HepG2 (cell line): Measurements from ENCODE around the gene APBB3. TPM values are rescaled to one million over a fixed set of nuclear protein-coding genes. Genes with fewer than 3 reads are reported as not detected.

Source experiments
- ARNT2 ChIP-seq: sonication (generic); formaldehyde crosslinking; IDR thresholded peaks from 2 replicates; pipeline ENCODE4 v1.8.0; 2022; ENCODE audit warnings: mild to moderate bottlenecking, low read depth, missing genetic modification reagents, moderate library complexity
- CHD2 ChIP-seq: IDR thresholded peaks from 2 replicates; pipeline ENCODE4 v1.6.1; 2011; ENCODE audit warnings: low read depth, low read length, improper control_type of control experiment
- CSRNP1 ChIP-seq: sonication (generic); formaldehyde crosslinking; IDR thresholded peaks from 2 replicates; pipeline ENCODE4 v1.8.1; 2023; ENCODE audit warnings: mild to moderate bottlenecking, missing genetic modification reagents
- ELK4 ChIP-seq: sonication (generic); formaldehyde crosslinking; IDR thresholded peaks from 2 replicates; pipeline ENCODE4 v1.9.0; 2021; ENCODE audit warnings: missing genetic modification reagents, borderline replicate concordance
- FLYWCH1 ChIP-seq: sonication (generic); formaldehyde crosslinking; IDR thresholded peaks from 2 replicates; pipeline ENCODE4 v1.8.1; 2023; ENCODE audit warnings: mild to moderate bottlenecking, missing genetic modification reagents
- GLMP ChIP-seq: sonication (generic); formaldehyde crosslinking; IDR thresholded peaks from 2 replicates; pipeline ENCODE4 v1.9.0; 2021; ENCODE audit warnings: missing genetic modification reagents, mild to moderate bottlenecking, borderline replicate concordance
- GZF1 ChIP-seq: sonication (generic); formaldehyde crosslinking; IDR thresholded peaks from 2 replicates; pipeline ENCODE4 v1.5.1; 2020; ENCODE audit warnings: mild to moderate bottlenecking, missing genetic modification reagents
- HNF1A ChIP-seq, 2 experiments: sonication (generic) in 1 of 2; formaldehyde crosslinking in 1 of 2; IDR thresholded peaks; 2 replicates each; pipeline versions ENCODE4 v1.4.0 to v1.6.1; 2016 to 2020; ENCODE audit warnings: borderline replicate concordance in 1 of 2, low read depth in 1 of 2, mild to moderate bottlenecking in 1 of 2, missing genetic modification reagents in 1 of 2
- MEF2D ChIP-seq: sonication (generic); formaldehyde crosslinking; IDR thresholded peaks from 2 replicates; pipeline ENCODE4 v1.5.1; 2020; ENCODE audit warnings: mild to moderate bottlenecking, missing genetic modification reagents
- MEIS2 ChIP-seq: sonication (generic); formaldehyde crosslinking; IDR thresholded peaks from 2 replicates; pipeline ENCODE4 v1.9.0; 2021; ENCODE audit warnings: mild to moderate bottlenecking, missing genetic modification reagents
- PHF21A ChIP-seq: sonication (generic); formaldehyde crosslinking; IDR thresholded peaks from 2 replicates; pipeline ENCODE4 v1.5.0; 2020; ENCODE audit warnings: mild to moderate bottlenecking, missing genetic modification reagents
- SALL2 ChIP-seq: sonication (generic); formaldehyde crosslinking; IDR thresholded peaks from 2 replicates; pipeline ENCODE4 v1.8.1; 2023; ENCODE audit warnings: mild to moderate bottlenecking, missing genetic modification reagents, inconsistent platforms
- XRCC5 ChIP-seq: fragments of 200-400 bp; formaldehyde crosslinking; optimal IDR thresholded peaks from 2 replicates; pipeline ENCODE3; 2017; ENCODE audit warnings: mild to moderate bottlenecking, low read length
- ZBTB1 ChIP-seq: sonication (generic); formaldehyde crosslinking; IDR thresholded peaks from 2 replicates; pipeline ENCODE4 v1.4.0; 2020; ENCODE audit warnings: missing genetic modification reagents, borderline replicate concordance
- ZFP37 ChIP-seq: sonication (generic); formaldehyde crosslinking; IDR thresholded peaks from 2 replicates; pipeline ENCODE4 v1.4.0; 2020; ENCODE audit warnings: missing genetic modification reagents, borderline replicate concordance
- ZFX ChIP-seq: sonication (generic); formaldehyde crosslinking; IDR thresholded peaks from 2 replicates; pipeline ENCODE4 v1.4.0; 2020; ENCODE audit warnings: mild to moderate bottlenecking, low read depth, missing genetic modification reagents, moderate library complexity
- ZNF614 ChIP-seq: IDR thresholded peaks from 2 replicates; pipeline ENCODE4 v1.6.1; 2018; ENCODE audit warnings: missing biosample characterization, missing genetic modification reagents, inconsistent platforms, borderline replicate concordance
- ZNF704 ChIP-seq: sonication (generic); formaldehyde crosslinking; IDR thresholded peaks from 2 replicates; pipeline ENCODE4 v1.8.1; 2023; ENCODE audit warnings: mild to moderate bottlenecking, inconsistent platforms, moderate library complexity, missing genetic modification reagents, borderline replicate concordance
- polyA plus RNA-seq, 8 experiments: library from polyadenylated mRNA; depleted of rRNA in 3 of 8; stranded (reverse) in 7 of 8; unstranded in 1 of 8; fragments of >200 nt; fragmentation: Illumina TruSeq in 4 of 8; extraction: Trizol in 4 of 8; gene quantifications; 2 replicates each; pipeline versions ENCODE4 v1.2.1 to v1.2.3, GENCODE V29; 2011 to 2016; ENCODE audit warnings: low read depth in 4 of 8, missing spikeins in 1 of 8, mixed read lengths in 1 of 8; ENCODE audit not compliant: insufficient read depth in 1 of 8
- total RNA-seq, 5 experiments: library from RNA; depleted of rRNA; stranded (reverse); fragments of >200 nt; fragmentation: Illumina TruSeq; extraction: Trizol; gene quantifications; 2 replicates each; pipeline ENCODE4 v1.2.3, GENCODE V29; 2016; ENCODE audit warnings: low read depth in 1 of 5

The APBB3 gene
- total and polyA plus RNA-seq, 2 of the 13 experiments (the other 11 are each of a cell fraction or from before 2014, with no cell fraction given), result 0.38 to 0.78 TPM

GRCh38 chr5:140564196-140565023 is at the start of gene APBB3, which contains the start of gene SLC35A4 (continued):
- no peak for TF ChIP-seq XRCC5
- no peak for TF ChIP-seq ELK4 (CRISPR knock-in tag)
- TF ChIP-seq ZNF614, result peak; percentile 33; the same call in 1 of the 2 replicates
- TF ChIP-seq CSRNP1 (CRISPR knock-in tag), result no peak
- no peak for TF ChIP-seq CHD2
- no peak for TF ChIP-seq ZFP37 (CRISPR knock-in tag)
- no peak for TF ChIP-seq ZBTB1
- TF ChIP-seq MEF2D, result no peak
- no peak for TF ChIP-seq SALL2 (CRISPR knock-in tag)
- TF ChIP-seq FLYWCH1, result 0 out of 2 replicates have a peak, but pooled peaks have one; percentile 57
- no peak for TF ChIP-seq HNF1A (IDR thresholded peaks at IDR 0.05; ENCODE audit: low read depth)
- peak; percentile 32; the same call in 1 of the 2 replicates for TF ChIP-seq HNF1A (CRISPR knock-in tag; IDR thresholded peaks at IDR 0.05; ENCODE audit: borderline replicate concordance)
- 0 out of 2 replicates have a peak, but pooled peaks have one; percentile 30 for TF ChIP-seq ARNT2 (CRISPR knock-in tag)
- TF ChIP-seq PHF21A (CRISPR knock-in tag), result no peak; the same call in 1 of the 2 replicates
- no peak for TF ChIP-seq GZF1 (CRISPR knock-in tag)
- TF ChIP-seq ZFX (CRISPR knock-in tag), result peak; percentile 54; the same call in 1 of the 2 replicates
- no peak for TF ChIP-seq GLMP
- TF ChIP-seq MEIS2 (CRISPR knock-in tag), result no peak
- TF ChIP-seq ZNF704 (CRISPR knock-in tag), result no peak
